Measurements from ENCODE around the gene SLC31A1. TPM values are rescaled to one million over a fixed set of nuclear protein-coding genes. Genes with fewer than 3 reads are reported as not detected.

SLC31A1 gene
- total RNA-seq, 1 experiment from 2014 or later, result 17.6 TPM

Other genes starting within 250 kb of the SLC31A1 start
- gene ZNF883, start 209.4 kb upstream of the SLC31A1 start, total RNA-seq (2021; ENCODE audit: unreplicated experiment), result not detected
- gene ZFP37, start 164.8 kb upstream of the SLC31A1 start, total RNA-seq (2021; ENCODE audit: unreplicated experiment), result 1.1 TPM
- 5.3 TPM for gene SLC31A2, start 70.5 kb upstream of the SLC31A1 start, total RNA-seq (2021; ENCODE audit: unreplicated experiment)
- 17.6 TPM for gene FKBP15, start 267 bp upstream of the SLC31A1 start, total RNA-seq (2021; ENCODE audit: unreplicated experiment)
- gene CDC26, start 54.0 kb downstream of the SLC31A1 start, total RNA-seq (2021; ENCODE audit: unreplicated experiment), result 19.4 TPM
- gene PRPF4, start 54.1 kb downstream of the SLC31A1 start, total RNA-seq (2021; ENCODE audit: unreplicated experiment), result 28.9 TPM
- not detected for gene RNF183, start 81.8 kb downstream of the SLC31A1 start, total RNA-seq (2021; ENCODE audit: unreplicated experiment)
- 0.80 TPM for gene WDR31, start 118.7 kb downstream of the SLC31A1 start, total RNA-seq (2021; ENCODE audit: unreplicated experiment)
- 0.13 TPM for gene BSPRY, start 128.0 kb downstream of the SLC31A1 start, total RNA-seq (2021; ENCODE audit: unreplicated experiment)
- gene HDHD3, start 155.4 kb downstream of the SLC31A1 start, total RNA-seq (2021; ENCODE audit: unreplicated experiment), result 14.5 TPM
- 8.9 TPM for gene ALAD, start 179.7 kb downstream of the SLC31A1 start, total RNA-seq (2021; ENCODE audit: unreplicated experiment)
- 48.5 TPM for gene POLE3, start 189.1 kb downstream of the SLC31A1 start, total RNA-seq (2021; ENCODE audit: unreplicated experiment)
- gene C9orf43, start 189.2 kb downstream of the SLC31A1 start, total RNA-seq (2021; ENCODE audit: unreplicated experiment), result 1.2 TPM
- 15.1 TPM for gene RGS3, start 242.2 kb downstream of the SLC31A1 start, total RNA-seq (2021; ENCODE audit: unreplicated experiment)

Measured in Panc1 (cell line).